ENCODE data around the gene MDM2. TPM values are rescaled to one million over a fixed set of nuclear protein-coding genes. Genes with fewer than 3 reads are reported as not detected.

Gene MDM2
- total and polyA plus RNA-seq, 2 experiments from 2014 or later = 23.7 to 70.3 TPM

DNA sequence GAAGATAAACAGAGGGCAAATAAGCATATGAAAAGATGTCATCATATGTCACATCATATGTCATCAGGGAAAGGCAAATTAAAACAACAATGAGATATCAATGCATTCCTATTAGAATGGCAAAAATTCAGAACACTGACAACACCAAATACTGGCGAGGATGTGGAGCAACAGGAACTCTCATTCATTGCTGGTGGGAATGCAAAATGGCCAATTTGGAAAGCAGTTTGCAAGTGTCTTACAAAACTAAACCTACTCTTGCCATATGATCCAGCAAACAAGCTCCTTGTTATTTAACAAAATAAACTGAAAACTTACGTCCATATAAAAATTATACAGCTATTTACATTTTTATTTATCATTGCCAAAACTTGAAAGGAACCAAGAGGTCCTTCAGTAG, 92.3 kb downstream of the MDM2 start:
- TF ChIP-seq, protein P1, sequence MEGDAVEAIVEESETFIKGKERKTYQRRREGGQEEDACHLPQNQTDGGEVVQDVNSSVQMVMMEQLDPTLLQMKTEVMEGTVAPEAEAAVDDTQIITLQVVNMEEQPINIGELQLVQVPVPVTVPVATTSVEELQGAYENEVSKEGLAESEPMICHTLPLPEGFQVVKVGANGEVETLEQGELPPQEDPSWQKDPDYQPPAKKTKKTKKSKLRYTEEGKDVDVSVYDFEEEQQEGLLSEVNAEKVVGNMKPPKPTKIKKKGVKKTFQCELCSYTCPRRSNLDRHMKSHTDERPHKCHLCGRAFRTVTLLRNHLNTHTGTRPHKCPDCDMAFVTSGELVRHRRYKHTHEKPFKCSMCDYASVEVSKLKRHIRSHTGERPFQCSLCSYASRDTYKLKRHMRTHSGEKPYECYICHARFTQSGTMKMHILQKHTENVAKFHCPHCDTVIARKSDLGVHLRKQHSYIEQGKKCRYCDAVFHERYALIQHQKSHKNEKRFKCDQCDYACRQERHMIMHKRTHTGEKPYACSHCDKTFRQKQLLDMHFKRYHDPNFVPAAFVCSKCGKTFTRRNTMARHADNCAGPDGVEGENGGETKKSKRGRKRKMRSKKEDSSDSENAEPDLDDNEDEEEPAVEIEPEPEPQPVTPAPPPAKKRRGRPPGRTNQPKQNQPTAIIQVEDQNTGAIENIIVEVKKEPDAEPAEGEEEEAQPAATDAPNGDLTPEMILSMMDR (IDR thresholded peaks at IDR 0.05; ENCODE audit: low read depth, low read length) = no peak
- Histone ChIP-seq H3K4me3 (no peak overlapping the region), H3K36me3 (no peaks in the 10 kb centered on the region), H3K9me3 (ENCODE audit: low read depth) (no peaks in the 10 kb centered on the region), H3K4me1 (ENCODE audit: low read depth) (no peaks in the 10 kb centered on the region), H3K27me3 (no peaks in the 10 kb centered on the region), H3K27ac (no peak overlapping the region)
- no peak for DNase-seq (ENCODE audit: low read depth in 1 of 2, low spot score in 1 of 2)

Other genes with a start within 250 kb of the MDM2 start
- 128 and 148 TPM in 2 replicates for gene RAP1B, start 197.3 kb upstream of the MDM2 start, total RNA-seq
- 79.9 and 96.1 TPM in 2 replicates for gene RAP1B, start 197.3 kb upstream of the MDM2 start, polyA plus RNA-seq
- 28.1 and 33.4 TPM in 2 replicates for gene NUP107, start 121.2 kb upstream of the MDM2 start, total RNA-seq
- 53.9 and 69.5 TPM in 2 replicates for gene NUP107, start 121.2 kb upstream of the MDM2 start, polyA plus RNA-seq
- gene SLC35E3, start 62.0 kb upstream of the MDM2 start, total RNA-seq = 4.8 and 6.9 TPM in 2 replicates
- 22.5 and 25.4 TPM in 2 replicates for gene SLC35E3, start 62.0 kb upstream of the MDM2 start, polyA plus RNA-seq
- 1.7 and 2.0 TPM in 2 replicates for gene CPM, start 125.0 kb downstream of the MDM2 start, total RNA-seq
- gene CPM, start 125.0 kb downstream of the MDM2 start, polyA plus RNA-seq = 1.5 and 2.2 TPM in 2 replicates